GM12878 (cell line): Measurements from ENCODE around the gene FNIP1. TPM values are rescaled to one million over a fixed set of nuclear protein-coding genes. Genes with fewer than 3 reads are reported as not detected.
A peak's percentile ranks its signal among the peaks of the same experiment; 100 is the strongest.

ENCODE experiments used
- ATAC-seq: fragments of 200-7000 bp; cut with Tn5 transposase; 3 replicates; pipeline ENCODE4 v1.9.1; 2020; ENCODE audit warnings: mild to moderate bottlenecking, moderate library complexity
- BruUV-seq: library from RNA; stranded (reverse); fragments of 400-500 nt; replicated peaks from 2 replicates; lab custom pipeline; 2021; lab: Mats Ljungman, UMichigan
- CTCF ChIA-PET: fragments of 300-600 bp; sonication (Branson Sonifier 250); formaldehyde crosslinking; extraction: SDS; loops from one replicate; lab custom pipeline; 2021; ENCODE audit warnings: inconsistent platforms; lab: Yijun Ruan, JAX
- POLR2A ChIA-PET: fragments of 350-600 bp; formaldehyde crosslinking; extraction: SDS; loops from one replicate; lab custom pipeline; 2021; ENCODE audit warnings: inconsistent platforms; lab: Charles Lee
- RAD21 ChIA-PET: fragments of 300-600 bp; sonication (Branson Sonifier 250); formaldehyde crosslinking; loops from one replicate; lab custom pipeline; 2023; ENCODE audit warnings: antibody characterized with exemption; ENCODE audit not compliant: unreplicated experiment; lab: Charles Lee
- SMC1A ChIA-PET: fragments of 300-600 bp; sonication (Branson Sonifier 250); formaldehyde crosslinking; loops from one replicate; lab custom pipeline; 2023; ENCODE audit not compliant: unreplicated experiment, uncharacterized antibody; lab: Charles Lee
- DNase-seq: peaks from one replicate; pipeline ENCODE4 v3.0.0-alpha.2; 2011; ENCODE audit warnings: low read depth, low spot score
- FAIRE-seq: peaks from 3 replicates; lab custom pipeline; 2011; peaks lifted over from hg19 to GRCh38; lab: Jason Lieb, UNC
- H2AFZ ChIP-seq: 2 replicates; pipeline ENCODE4 v1.6.0; 2011; ENCODE audit warnings: low read depth, low read length, control low read depth; ENCODE audit not compliant: control insufficient read depth
- H3K27ac ChIP-seq: 2 replicates; pipeline ENCODE4 v1.5.1; 2011; ENCODE audit warnings: control low read depth; ENCODE audit not compliant: control insufficient read depth, insufficient read depth
- H3K27me3 ChIP-seq, 2 experiments: replicated peaks in 1 of 2; 2 replicates each; pipeline versions ENCODE4 v1.6.0 to v1.6.1; 2011; ENCODE audit warnings: low read length in 1 of 2; ENCODE audit not compliant: control insufficient read depth in 2 of 2, insufficient read depth in 2 of 2
- H3K36me3 ChIP-seq, 2 experiments: 2 replicates each; pipeline ENCODE4 v1.5.1; 2011; ENCODE audit warnings: low read length in 1 of 2; ENCODE audit not compliant: control insufficient read depth in 2 of 2, insufficient read depth in 2 of 2
- H3K4me1 ChIP-seq: 2 replicates; pipeline ENCODE4 v1.6.1; 2011; ENCODE audit warnings: mild to moderate bottlenecking, low read length, moderate library complexity, mixed read lengths; ENCODE audit not compliant: control insufficient read depth, insufficient read depth
- H3K4me2 ChIP-seq: 2 replicates; pipeline ENCODE4 v1.6.0; 2011; ENCODE audit warnings: control low read depth; ENCODE audit not compliant: control insufficient read depth, insufficient read depth
- H3K4me3 ChIP-seq: fragments of 200-600 bp; sonication (generic); 2 replicates; pipeline ENCODE4 v1.5.1; 2016
- H3K79me2 ChIP-seq: 2 replicates; pipeline ENCODE4 v1.6.0; 2011; ENCODE audit warnings: low read length; ENCODE audit not compliant: control insufficient read depth, insufficient read depth
- H3K9ac ChIP-seq: 2 replicates; pipeline ENCODE4 v1.8.0; 2011; ENCODE audit warnings: low read length, control low read depth, mixed read lengths; ENCODE audit not compliant: control insufficient read depth, insufficient read depth
- H3K9me3 ChIP-seq: replicated peaks from 3 replicates; pipeline ENCODE4 v1.5.1; 2011; ENCODE audit warnings: mild to moderate bottlenecking, low read length; ENCODE audit not compliant: control insufficient read depth, insufficient read depth
- H4K20me1 ChIP-seq: 2 replicates; pipeline ENCODE4 v1.6.0; 2011; ENCODE audit not compliant: control insufficient read depth, insufficient read depth
- BCLAF1 ChIP-seq: fragments of 450-650 bp; IDR thresholded peaks from 2 replicates; pipeline ENCODE4 v1.6.1; 2017; ENCODE audit warnings: antibody characterized with exemption, mild to moderate bottlenecking, moderate library complexity
- CREB1 ChIP-seq: IDR thresholded peaks from 2 replicates; pipeline ENCODE4 v1.6.1; 2012; ENCODE audit warnings: low read depth, mild to moderate bottlenecking, inconsistent platforms
- ELK1 ChIP-seq: IDR thresholded peaks from 2 replicates; pipeline ENCODE4 v1.6.1; 2012; ENCODE audit warnings: low read depth, low read length, improper control_type of control experiment
- NFYB ChIP-seq: IDR thresholded peaks from 2 replicates; pipeline ENCODE4 v1.6.1; 2011; ENCODE audit warnings: low read depth, mild to moderate bottlenecking, low read length, improper control_type of control experiment, moderate library complexity; ENCODE audit not compliant: insufficient read depth
- POU2F2 ChIP-seq: IDR thresholded peaks from 3 replicates; pipeline ENCODE4 v1.6.1; 2011; ENCODE audit warnings: low read depth, mild to moderate bottlenecking, low read length, borderline replicate concordance
- RBBP5 ChIP-seq: fragments of 200-600 bp; sonication (generic); conservative IDR thresholded peaks from 2 replicates; pipeline ENCODE4 v1.6.1; 2016
- REST ChIP-seq: IDR thresholded peaks from 2 replicates; pipeline ENCODE4 v1.6.1; 2012; ENCODE audit warnings: mild to moderate bottlenecking, low read depth, low read length
- ZNF687 ChIP-seq: fragments of 450-650 bp; IDR thresholded peaks from 2 replicates; pipeline ENCODE4 v1.6.1; 2017; ENCODE audit warnings: mild to moderate bottlenecking, moderate library complexity
- WGBS: methylation state at CpG from one replicate; pipeline ENCODE4 v1.1.6; 2016; ENCODE audit warnings: low lambda C conversion rate; ENCODE audit not compliant: insufficient replicate concordance, insufficient coverage; ENCODE audit errors: missing lambda C conversion rate; 5-methylcytosine and 5-hydroxymethylcytosine counted together
- in situ Hi-C: fragments of 300-500 bp; cut with MboI; formaldehyde crosslinking; loops from 9 replicates; pipeline ENCODE4 v1.14.3; 2018; ENCODE audit warnings: mixed read lengths
- intact Hi-C: fragments of 100-400 bp; cut with micrococcal nuclease; formaldehyde crosslinking; loops from one replicate; pipeline ENCODE4 v1.14.2; 2022; ENCODE audit not compliant: unreplicated experiment
- polyA plus RNA-seq, 11 experiments: library from polyadenylated mRNA; depleted of rRNA in 4 of 11; unstranded in 6 of 11; stranded (reverse) in 5 of 11; fragments of >200 nt; fragmentation: Nextera tagmentation in 4 of 11; fragmentation: Illumina TruSeq in 1 of 11; extraction: Ambion mirVana in 4 of 11; extraction: Trizol in 1 of 11; gene quantifications; 1 replicate in 1 of 11; 2 replicates in 10 of 11; pipeline versions ENCODE4 v1.2.1 to v1.2.3, GENCODE V29; 2011 to 2016; ENCODE audit warnings: inconsistent platforms in 2 of 11, missing spikeins in 2 of 11, low read depth in 1 of 11
- total RNA-seq, 4 experiments: library from RNA; depleted of rRNA in 3 of 4; stranded (reverse); fragments of >200 nt in 3 of 4; fragmentation: Illumina TruSeq in 1 of 4; extraction: Trizol in 1 of 4; gene quantifications; 2 replicates each; pipeline versions ENCODE4 v1.2.1 to v1.2.3, GENCODE V29; 2013 to 2021

Gene FNIP1
- total and polyA plus RNA-seq, 10 of the 15 experiments (the other 5 are each of a cell fraction or from before 2014, with no cell fraction given): 4.3 to 18.0 (median 14.0) TPM

- in situ Hi-C loops (no loop called here), intact Hi-C loops (loop anchor here (1.0 to 5.0 kb wide), 2 partner anchors 161 to 464 kb away; partner anchors contain the start of genes FNIP1 and LYRM7)
- DNase-seq (peak; percentile 20), ATAC-seq (peak; percentile 3; the same call in 2 of the 3 replicates), FAIRE-seq (no peak)
- ChIA-PET POLR2A (interaction anchor here (0.6 to 1.4 kb wide), 5 partner anchors 8 to 161 kb away, joined by 3 to 13 read pairs (median 6); partner anchors contain the start of gene FNIP1), SMC1A (interaction anchor here (0.6 to 1.5 kb wide), 7 partner anchors 9 to 175 kb away, joined by 3 to 26 read pairs (median 3); no protein-coding TSS in a partner anchor), RAD21 (interaction anchor here (0.9 to 1.4 kb wide), 7 partner anchors 11 to 161 kb away, joined by 3 to 22 read pairs (median 4); partner anchors contain the start of gene FNIP1), CTCF (interaction anchor here (1.3 kb wide), 1 partner anchor 11 kb away, joined by 6 read pairs; no protein-coding TSS in a partner anchor)
- no peaks in the 10 kb centered on the region for H3K36me3 ChIP-seq
- BruUV-seq: TSS peak; percentile 100
- peak overlapping the region; percentile 46 for H2AFZ ChIP-seq
- peak overlapping the region; percentile 98 for H3K27ac ChIP-seq
- H3K9ac ChIP-seq: peak overlapping the region; percentile 98
- H3K4me1 ChIP-seq: peaks cover 26% of the 10 kb centered on the region
- H3K9me3 ChIP-seq: no peaks in the 10 kb centered on the region
- H3K79me2 ChIP-seq: peaks cover 41% of the 10 kb centered on the region
- no peaks in the 10 kb centered on the region for H4K20me1 ChIP-seq
- H3K4me2 ChIP-seq: peak overlapping the region; percentile 77
- peak overlapping the region; percentile 75 for H3K4me3 ChIP-seq
- H3K27me3 ChIP-seq: no peaks in the 10 kb centered on the region
- WGBS: under 1% methylated on average over 24 of the region's 24 CpGs
- TF ChIP-seq RBBP5 (0 out of 2 replicates have a peak, but pooled peaks have one; percentile 60), POU2F2 (peak; percentile 83; the same call in 1 of the 3 replicates), NFYB (no peak), REST (no peak), ZNF687 (peak; percentile 41), CREB1 (peak; percentile 63; the same call in 1 of the 2 replicates), ELK1 (no peak), BCLAF1 (no peak)
These were observed 160.9 kb downstream of the FNIP1 start for GRCh38 chr5:131635684-131636572.
